Inflammatory macrophage treated with lipopolysaccharide for 1 hour (primary cell): ENCODE measurements around the gene TNIK.

ENCODE experiments used
- DNase-seq, 2 donors: peaks; one replicate each; pipeline ENCODE4 v3.0.0-alpha.2; 2020 to 2022

TNIK gene

DNA sequence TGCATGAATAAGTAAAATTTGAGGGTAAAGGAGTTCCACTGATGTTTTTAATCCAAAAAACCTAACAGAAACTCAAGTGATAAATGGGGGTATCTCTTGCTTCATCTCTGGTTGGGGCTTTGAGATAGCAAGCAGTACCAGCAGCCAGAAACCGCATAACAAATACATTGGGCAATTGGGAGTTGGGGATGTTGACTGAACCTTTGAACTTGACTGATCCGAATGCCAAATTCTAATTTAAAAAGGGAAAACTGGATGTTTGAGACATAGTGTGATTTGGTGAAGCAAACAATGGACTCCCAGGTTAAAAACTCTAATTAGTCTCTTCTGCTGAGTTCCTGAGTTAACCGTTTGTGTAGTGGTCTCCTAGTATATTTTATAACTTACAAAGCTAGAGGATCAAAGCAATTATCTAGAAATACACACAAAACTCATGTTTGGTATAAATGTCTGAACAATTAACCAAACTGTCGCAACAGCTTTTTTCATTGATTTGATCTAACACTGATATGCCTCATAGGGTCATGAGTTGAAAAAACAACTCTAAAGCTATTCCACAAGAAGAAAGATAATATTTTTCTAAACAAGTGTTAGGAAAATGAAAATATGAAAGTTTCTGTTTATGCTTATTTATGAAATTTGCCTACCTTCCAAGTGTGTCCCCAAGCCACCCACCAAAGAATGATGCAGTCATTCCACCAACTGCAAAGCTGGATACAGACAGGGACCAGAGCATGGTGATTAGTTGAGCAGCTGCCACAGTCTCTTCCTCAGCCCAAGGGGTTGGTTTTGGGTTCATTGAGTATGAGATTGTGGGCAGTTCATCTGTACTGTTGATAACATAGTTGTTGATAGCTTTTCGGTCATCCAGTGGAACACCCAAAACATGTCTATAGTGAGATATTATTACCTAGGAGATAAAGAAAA, 446.1 kb downstream of the TNIK start:
- DNase-seq = no peak

DNA sequence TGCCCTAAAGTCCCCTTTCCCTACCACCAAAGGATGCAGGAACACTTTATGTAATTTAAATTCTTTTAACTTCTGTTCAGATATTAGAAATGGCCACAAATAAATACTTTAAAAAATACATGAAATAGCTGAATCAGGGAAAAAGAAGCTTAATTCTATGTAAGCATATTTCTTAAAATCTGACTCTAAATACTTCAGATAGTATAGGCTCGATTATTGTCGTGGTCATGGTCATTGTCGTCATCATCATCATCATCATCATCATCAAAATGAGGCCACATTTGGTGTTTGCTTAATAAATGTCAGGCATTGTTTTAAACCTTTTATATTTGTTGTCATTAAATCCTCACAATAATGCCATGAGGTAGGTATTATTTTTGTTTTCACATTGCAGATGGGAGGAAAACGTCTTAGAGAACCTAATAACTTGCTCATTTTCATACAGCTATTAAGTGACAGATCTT, 448.3 kb downstream of the TNIK start:
- DNase-seq = no peak
